HEK293T (cell line): ENCODE data around the gene FAM20A.

ENCODE experiments used
- ARNT ChIP-seq: fragments of 450-650 bp; IDR thresholded peaks from 2 replicates; pipeline ENCODE4 v1.6.1; 2017; ENCODE audit warnings: mild to moderate bottlenecking
- BHLHE40 ChIP-seq: fragments of 450-650 bp; IDR thresholded peaks from 2 replicates; pipeline ENCODE4 v1.6.1; 2016; ENCODE audit warnings: mild to moderate bottlenecking, moderate library complexity, borderline replicate concordance
- CTBP1 ChIP-seq: fragments of 450-650 bp; IDR thresholded peaks from 2 replicates; pipeline ENCODE4 v1.6.1; 2016; ENCODE audit warnings: borderline replicate concordance
- ELF4 ChIP-seq: fragments of 450-650 bp; IDR thresholded peaks from 2 replicates; pipeline ENCODE4 v1.6.1; 2017; ENCODE audit warnings: antibody characterized with exemption
- FOXA1 ChIP-seq: fragments of 450-650 bp; IDR thresholded peaks from 2 replicates; pipeline ENCODE4 v1.6.1; 2016; ENCODE audit warnings: mild to moderate bottlenecking
- HDGF ChIP-seq: fragments of 450-650 bp; IDR thresholded peaks from 2 replicates; pipeline ENCODE4 v1.6.1; 2017; ENCODE audit warnings: antibody characterized with exemption, borderline replicate concordance
- L3MBTL2 ChIP-seq: fragments of 450-650 bp; conservative IDR thresholded peaks from 2 replicates; pipeline ENCODE4 v1.6.1; 2016; ENCODE audit warnings: mild to moderate bottlenecking
- LEF1 ChIP-seq: fragments of 450-650 bp; IDR thresholded peaks from 2 replicates; pipeline ENCODE4 v1.6.1; 2017; ENCODE audit warnings: mild to moderate bottlenecking, borderline replicate concordance
- NFRKB ChIP-seq: fragments of 450-650 bp; IDR thresholded peaks from 2 replicates; pipeline ENCODE4 v1.6.1; 2016; ENCODE audit warnings: mild to moderate bottlenecking, moderate library complexity
- PKNOX1 ChIP-seq: fragments of 450-650 bp; IDR thresholded peaks from 2 replicates; pipeline ENCODE4 v1.6.1; 2016
- SP1 ChIP-seq: fragments of 450-650 bp; IDR thresholded peaks from 2 replicates; pipeline ENCODE4 v1.6.1; 2017
- SUZ12 ChIP-seq: fragments of 450-650 bp; IDR thresholded peaks from 2 replicates; pipeline ENCODE4 v1.6.1; 2016; ENCODE audit warnings: mild to moderate bottlenecking

GRCh38 chr17:68512247-68512959 lies 88.8 kb downstream of the FAM20A start, which contains the start of gene PRKAR1A:
- TF ChIP-seq BHLHE40 (no peak), HDGF (no peak), FOXA1 (no peak), LEF1 (no peak), SP1 (no peak), CTBP1 (no peak), NFRKB (no peak), ELF4 (no peak), PKNOX1 (peak; percentile 34; the same call in 1 of the 2 replicates), L3MBTL2 (no peak), SUZ12 (no peak), ARNT (no peak)
